HepG2 (cell line): Measurements from ENCODE around the gene DOHH. TPM values are rescaled to one million over a fixed set of nuclear protein-coding genes. Genes with fewer than 3 reads are reported as not detected.
"Not testable (repeated sequence)": the region's sequence is repeated elsewhere in the genome, so short reads cannot be mapped to it uniquely, and the experiment has no call there.

Experiments
- ATAC-seq: fragments of 200-7000 bp; cut with Tn5 transposase; 3 replicates; pipeline ENCODE4 v1.9.1; 2020; ENCODE audit warnings: mild to moderate bottlenecking, moderate library complexity
- BruUV-seq: library from RNA; stranded (reverse); fragments of 400-500 nt; replicated peaks from 2 replicates; lab custom pipeline; 2021; lab: Mats Ljungman, UMichigan
- CTCF ChIA-PET: fragments of 300-600 bp; formaldehyde crosslinking; extraction: SDS; loops from one replicate; lab custom pipeline; 2021; ENCODE audit warnings: low total read pairs, inconsistent platforms, low intra/inter-chr PET ratio; lab: Yijun Ruan, JAX
- POLR2A ChIA-PET: fragments of 350-600 bp; sonication (Branson Sonifier 250); formaldehyde crosslinking; loops from one replicate; lab custom pipeline; 2020; ENCODE audit warnings: antibody characterized with exemption, inconsistent platforms; lab: Yijun Ruan, JAX
- DNase-seq: peaks from one replicate; pipeline ENCODE4 v3.0.0-alpha.2; 2015; ENCODE audit warnings: low spot score
- FAIRE-seq: peaks from 3 replicates; lab custom pipeline; 2011; peaks lifted over from hg19 to GRCh38; lab: Jason Lieb, UNC
- H2AFZ ChIP-seq: one replicate; pipeline ENCODE4 v1.6.1; 2011; ENCODE audit warnings: low read length, inconsistent platforms
- H3K27ac ChIP-seq: fragments of 300-600 bp; 3 replicates; pipeline ENCODE4 v1.8.0; 2011; ENCODE audit warnings: mixed run types, mild to moderate bottlenecking, mixed read lengths, low read length, inconsistent platforms; ENCODE audit not compliant: insufficient read depth; ENCODE audit errors: extremely low read length
- H3K27me3 ChIP-seq, 2 experiments: fragments of 200-600 bp in 1 of 2; 2 replicates in 1 of 2; 3 replicates in 1 of 2; pipeline versions ENCODE4 v1.6.0 to v1.8.0; 2011; ENCODE audit warnings: low read length in 2 of 2, mild to moderate bottlenecking in 2 of 2, moderate library complexity in 2 of 2, inconsistent platforms in 1 of 2; ENCODE audit not compliant: insufficient read depth in 2 of 2, control insufficient read depth in 1 of 2
- H3K36me3 ChIP-seq, 2 experiments: fragments of 200-600 bp in 1 of 2; replicated peaks in 1 of 2; 2 replicates in 1 of 2; 3 replicates in 1 of 2; pipeline versions ENCODE4 v1.5.1 to v1.8.0; 2011; ENCODE audit warnings: low read length in 2 of 2, inconsistent platforms in 1 of 2; ENCODE audit not compliant: insufficient read depth in 2 of 2, control insufficient read depth in 1 of 2
- H3K4me1 ChIP-seq: 2 replicates; pipeline ENCODE4 v1.5.1; 2012; ENCODE audit warnings: low read length, inconsistent platforms; ENCODE audit not compliant: insufficient read depth
- H3K4me2 ChIP-seq: 2 replicates; pipeline ENCODE4 v1.6.0; 2011; ENCODE audit warnings: low read depth, low read length, inconsistent platforms
- H3K4me3 ChIP-seq, 3 experiments: fragments of 200-600 bp in 1 of 3; sonication (generic), shearing (Covaris generic) in 1 of 3; replicated peaks in 1 of 3; 2 replicates each; pipeline ENCODE4 v1.5.1; 2011 to 2016; ENCODE audit warnings: low read length in 3 of 3, inconsistent platforms in 2 of 3, low read depth in 2 of 3, mild to moderate bottlenecking in 2 of 3, control low read depth in 1 of 3, mixed read lengths in 1 of 3; ENCODE audit not compliant: insufficient read depth in 1 of 3
- H3K79me2 ChIP-seq: one replicate; pipeline ENCODE4 v1.6.1; 2011; ENCODE audit warnings: low read length, inconsistent platforms; ENCODE audit not compliant: insufficient read depth
- H3K9ac ChIP-seq: 2 replicates; pipeline ENCODE4 v1.6.0; 2011; ENCODE audit warnings: mild to moderate bottlenecking, low read depth, low read length, inconsistent platforms; ENCODE audit not compliant: insufficient read depth
- H3K9me3 ChIP-seq: 2 replicates; pipeline ENCODE4 v1.5.1; 2012; ENCODE audit warnings: mild to moderate bottlenecking, low read length
- H4K20me1 ChIP-seq: 2 replicates; pipeline ENCODE4 v1.6.0; 2011; ENCODE audit warnings: inconsistent platforms, mild to moderate bottlenecking, low read length, moderate library complexity; ENCODE audit not compliant: insufficient read depth
- ZBTB21 ChIP-seq: sonication (generic); formaldehyde crosslinking; IDR thresholded peaks from 2 replicates; pipeline ENCODE4 v1.4.0; 2020; ENCODE audit warnings: missing genetic modification reagents
- ZBTB38 ChIP-seq: sonication (generic); formaldehyde crosslinking; IDR thresholded peaks from 2 replicates; pipeline ENCODE4 v1.5.1; 2020; ENCODE audit warnings: mild to moderate bottlenecking, missing genetic modification reagents
- ZNF121 ChIP-seq: sonication (generic); formaldehyde crosslinking; IDR thresholded peaks from 2 replicates; pipeline ENCODE4 v1.5.0; 2020; ENCODE audit warnings: mild to moderate bottlenecking, missing genetic modification reagents
- ZNF562 ChIP-seq: sonication (generic); formaldehyde crosslinking; IDR thresholded peaks from 2 replicates; pipeline ENCODE4 v1.8.0; 2022; ENCODE audit warnings: missing genetic modification reagents, borderline replicate concordance
- ZNF629 ChIP-seq: sonication (generic); formaldehyde crosslinking; conservative IDR thresholded peaks from 2 replicates; pipeline ENCODE4 v1.5.0; 2020; ENCODE audit warnings: missing genetic modification reagents
- WGBS: methylation state at CpG from one replicate; pipeline ENCODE4 v1.1.6; 2017; ENCODE audit warnings: low lambda C conversion rate; 5-methylcytosine and 5-hydroxymethylcytosine counted together
- in situ Hi-C: cut with HindIII; loops from 2 replicates; pipeline ENCODE4 v1.10.0; 2017; ENCODE audit warnings: low pct_unique_long_range_greater_than_20kb; ENCODE audit not compliant: extremely low pct_ligation_motif_present
- intact Hi-C: fragments of 100-400 bp; cut with micrococcal nuclease; formaldehyde crosslinking; loops from one replicate; pipeline ENCODE4 v1.10.0; 2022; ENCODE audit not compliant: unreplicated experiment
- polyA plus RNA-seq, 8 experiments: library from polyadenylated mRNA; depleted of rRNA in 3 of 8; stranded (reverse) in 7 of 8; unstranded in 1 of 8; fragments of >200 nt; fragmentation: Illumina TruSeq in 4 of 8; extraction: Trizol in 4 of 8; gene quantifications; 2 replicates each; pipeline versions ENCODE4 v1.2.1 to v1.2.3, GENCODE V29; 2011 to 2016; ENCODE audit warnings: low read depth in 4 of 8, missing spikeins in 1 of 8, mixed read lengths in 1 of 8; ENCODE audit not compliant: insufficient read depth in 1 of 8
- total RNA-seq, 5 experiments: library from RNA; depleted of rRNA; stranded (reverse); fragments of >200 nt; fragmentation: Illumina TruSeq; extraction: Trizol; gene quantifications; 2 replicates each; pipeline ENCODE4 v1.2.3, GENCODE V29; 2016; ENCODE audit warnings: low read depth in 1 of 5

Gene DOHH
- total and polyA plus RNA-seq, 2 of the 13 experiments (the other 11 are each of a cell fraction or from before 2014, with no cell fraction given), result 3.5 to 13.7 TPM

- peak; percentile 78; the same call in 1 of the 2 replicates for TF ChIP-seq ZBTB21 (CRISPR knock-in tag)
These were observed 49.6 kb downstream of the DOHH start (continued) for GRCh38 chr19:3450796-3451411.

- peaks cover 7 to 20% of the 10 kb centered on the region in 2 experiments; a peak in 4 of 5 replicates for H3K36me3 ChIP-seq
- CTCF ChIA-PET, result no interaction called here
- POLR2A ChIA-PET, result no interaction called here
- no peaks in the 10 kb centered on the region for H3K27me3 ChIP-seq
- TF ChIP-seq ZBTB38 (CRISPR knock-in tag) (no peak), ZNF629 (peak; percentile 84), ZNF562 (CRISPR knock-in tag) (no peak)
- DNase-seq, result no peak
- in situ Hi-C loops (no loop called here), intact Hi-C loops (no loop called here)
- no peaks in the 10 kb centered on the region for H4K20me1 ChIP-seq
- ATAC-seq, result no peak
- no peak for FAIRE-seq
- 96% methylated on average over 23 of the region's 28 CpGs for WGBS
- no peaks in the 10 kb centered on the region for H3K9me3 ChIP-seq
- no TSS peak for BruUV-seq
- no peaks in the 10 kb centered on the region for H3K79me2 ChIP-seq
- no peak overlapping the region for H3K27ac ChIP-seq
- no peak overlapping the region for H3K9ac ChIP-seq
- H3K4me2 ChIP-seq, result no peak overlapping the region
- peaks cover 26% of the 10 kb centered on the region for H3K4me1 ChIP-seq
- no peak overlapping the region for H2AFZ ChIP-seq
- H3K4me3 ChIP-seq, result no peak overlapping the region
These were observed 51.7 kb downstream of the DOHH start for GRCh38 chr19:3448616-3449334.

- H3K79me2 ChIP-seq, H4K20me1 ChIP-seq, FAIRE-seq, BruUV-seq, ATAC-seq, H3K9me3 ChIP-seq, in situ Hi-C loops, H3K27me3 ChIP-seq, H3K4me3 ChIP-seq, H3K9ac ChIP-seq, DNase-seq, H3K4me2 ChIP-seq, POLR2A ChIA-PET, CTCF ChIA-PET, H2AFZ ChIP-seq, H3K27ac ChIP-seq, intact Hi-C loops: not testable (repeated sequence)
- TF ChIP-seq ZNF121 (CRISPR knock-in tag), result peak; percentile 43; the same call in 1 of the 2 replicates
- peaks cover 28% of the 10 kb centered on the region for H3K4me1 ChIP-seq
- peaks cover 4 to 15% of the 10 kb centered on the region in 2 experiments; a peak in 4 of 5 replicates for H3K36me3 ChIP-seq
- WGBS, result 93% methylated on average over 3 of the region's 4 CpGs
These were observed 53.8 kb downstream of the DOHH start for GRCh38 chr19:3446657-3447056.
